HG03139 (cell line): ENCODE results near the gene AK5.
A peak's percentile ranks its signal among the peaks of the same experiment; 100 is the strongest.

Experiments used
- ATAC-seq: cut with Tn5 transposase; IDR thresholded peaks from one replicate; pipeline ENCODE4 v1.9.1; 2021; ENCODE audit not compliant: unreplicated experiment

Gene AK5

GRCh38 chr1:77539519-77540142 is 257.8 kb downstream of the AK5 start:
- no peak for ATAC-seq

GRCh38 chr1:77540501-77541161 is 258.8 kb downstream of the AK5 start:
- no peak for ATAC-seq

- ATAC-seq = peak; percentile 42
Observed at GRCh38 chr1:77541162-77541545, 259.3 kb downstream of the AK5 start.

- no peak for ATAC-seq
Observed at GRCh38 chr1:77542813-77543420, 261.1 kb downstream of the AK5 start.

GRCh38 chr1:77543822-77544448 is 262.1 kb downstream of the AK5 start:
- ATAC-seq = no peak

GRCh38 chr1:77544845-77545244 is 263.0 kb downstream of the AK5 start:
- no peak for ATAC-seq

GRCh38 chr1:77545970-77546369 is 264.2 kb downstream of the AK5 start:
- no peak for ATAC-seq

- no peak for ATAC-seq
Observed at GRCh38 chr1:77546890-77547289, 265.1 kb downstream of the AK5 start.

GRCh38 chr1:77548285-77548684 is 266.5 kb downstream of the AK5 start:
- no peak for ATAC-seq

- no peak for ATAC-seq
Observed at GRCh38 chr1:77550135-77550534, 268.3 kb downstream of the AK5 start.

- ATAC-seq = no peak
Observed at GRCh38 chr1:77552626-77553025, 270.8 kb downstream of the AK5 start.

- ATAC-seq = no peak
Observed at GRCh38 chr1:77553568-77554291, 271.9 kb downstream of the AK5 start.

- ATAC-seq = no peak
Observed at GRCh38 chr1:77556045-77556444, 274.2 kb downstream of the AK5 start.

- ATAC-seq = no peak
Observed at GRCh38 chr1:77557053-77557452, 275.2 kb downstream of the AK5 start.

- no peak for ATAC-seq
Observed at GRCh38 chr1:77558591-77559164, 276.9 kb downstream of the AK5 start.

- no peak for ATAC-seq
Observed at GRCh38 chr1:77560741-77561140, 278.9 kb downstream of the AK5 start.

GRCh38 chr1:77562596-77563150 is 280.9 kb downstream of the AK5 start:
- no peak for ATAC-seq

GRCh38 chr1:77565321-77565720 is 283.5 kb downstream of the AK5 start:
- no peak for ATAC-seq

- ATAC-seq = no peak
Observed at GRCh38 chr1:77571642-77572041, 289.8 kb downstream of the AK5 start.

GRCh38 chr1:77579547-77579946 is 297.7 kb downstream of the AK5 start:
- no peak for ATAC-seq

- ATAC-seq = no peak
Observed at GRCh38 chr1:77582905-77583304, 301.1 kb downstream of the AK5 start.
